ENCODE measurements around the gene UGGT1.

UGGT1 gene

GRCh38 chr2:128164311-128164710 lies 73.3 kb downstream of the UGGT1 start:
- no peak overlapping the region for H3K27ac ChIP-seq (ENCODE audit: low read length)
- H3K27me3 ChIP-seq (ENCODE audit: insufficient read depth, low read length, poor library complexity): no peaks in the 10 kb centered on the region
- TF ChIP-seq CTCF (IDR thresholded peaks at IDR 0.05; ENCODE audit: borderline replicate concordance, extremely low read depth, low read length, poor library complexity, severe bottlenecking) (no peak), EZH2 (IDR thresholded peaks at IDR 0.05; ENCODE audit: borderline replicate concordance, low read depth, low read length, severe bottlenecking) (no peak)
- H3K9me3 ChIP-seq (ENCODE audit: insufficient read depth, low read length, severe bottlenecking): no peaks in the 10 kb centered on the region
- H3K79me2 ChIP-seq (ENCODE audit: insufficient read depth, low read length): no peaks in the 10 kb centered on the region
- H3K36me3 ChIP-seq (ENCODE audit: insufficient read depth, low read length): peaks cover 92% of the 10 kb centered on the region
- H2AFZ ChIP-seq (ENCODE audit: low read depth, low read length): no peak overlapping the region
- no peak overlapping the region for H3K4me3 ChIP-seq (ENCODE audit: low read depth in 1 of 2, low read length in 2 of 2)
- H4K20me1 ChIP-seq (ENCODE audit: insufficient read depth, low read length): no peaks in the 10 kb centered on the region
- H3K4me2 ChIP-seq (ENCODE audit: insufficient read depth, low read length): no peak overlapping the region
- H3K4me1 ChIP-seq (ENCODE audit: insufficient read depth, low read length): no peaks in the 10 kb centered on the region
- DNase-seq: no peak
- ATAC-seq (ENCODE audit: insufficient read depth, low read depth): no peak
- H3K9ac ChIP-seq (ENCODE audit: low read depth, low read length): no peak overlapping the region

GRCh38 chr2:128166746-128167353 lies 75.8 kb downstream of the UGGT1 start:
- Histone ChIP-seq H3K4me2 (ENCODE audit: insufficient read depth, low read length) (no peak overlapping the region), H4K20me1 (ENCODE audit: insufficient read depth, low read length) (no peaks in the 10 kb centered on the region), H3K4me1 (ENCODE audit: insufficient read depth, low read length) (no peaks in the 10 kb centered on the region), H3K79me2 (ENCODE audit: insufficient read depth, low read length) (no peaks in the 10 kb centered on the region), H3K9ac (ENCODE audit: low read depth, low read length) (no peak overlapping the region), H3K9me3 (ENCODE audit: insufficient read depth, low read length, severe bottlenecking) (no peaks in the 10 kb centered on the region), H2AFZ (ENCODE audit: low read depth, low read length) (no peak overlapping the region), H3K36me3 (ENCODE audit: insufficient read depth, low read length) (peaks cover 94% of the 10 kb centered on the region), H3K27me3 (ENCODE audit: insufficient read depth, low read length, poor library complexity) (no peaks in the 10 kb centered on the region), H3K4me3 (ENCODE audit: low read depth in 1 of 2, low read length in 2 of 2) (no peak overlapping the region), H3K27ac (ENCODE audit: low read length) (no peak overlapping the region)
- TF ChIP-seq EZH2 (IDR thresholded peaks at IDR 0.05; ENCODE audit: borderline replicate concordance, low read depth, low read length, severe bottlenecking) (no peak), CTCF (IDR thresholded peaks at IDR 0.05; ENCODE audit: borderline replicate concordance, extremely low read depth, low read length, poor library complexity, severe bottlenecking) (no peak)
- DNase-seq (no peak), ATAC-seq (ENCODE audit: insufficient read depth, low read depth) (no peak)

GRCh38 chr2:128169094-128169493 lies 78.1 kb downstream of the UGGT1 start:
- H4K20me1 ChIP-seq (ENCODE audit: insufficient read depth, low read length): no peaks in the 10 kb centered on the region
- H3K9me3 ChIP-seq (ENCODE audit: insufficient read depth, low read length, severe bottlenecking): no peaks in the 10 kb centered on the region
- no peak overlapping the region for H3K27ac ChIP-seq (ENCODE audit: low read length)
- H3K4me1 ChIP-seq (ENCODE audit: insufficient read depth, low read length): no peaks in the 10 kb centered on the region
- H3K4me3 ChIP-seq (ENCODE audit: low read depth in 1 of 2, low read length in 2 of 2): no peak overlapping the region
- H3K9ac ChIP-seq (ENCODE audit: low read depth, low read length): no peak overlapping the region
- no peak overlapping the region for H3K4me2 ChIP-seq (ENCODE audit: insufficient read depth, low read length)
- H3K79me2 ChIP-seq (ENCODE audit: insufficient read depth, low read length): no peaks in the 10 kb centered on the region
- no peak overlapping the region for H2AFZ ChIP-seq (ENCODE audit: low read depth, low read length)
- DNase-seq: no peak
- no peaks in the 10 kb centered on the region for H3K27me3 ChIP-seq (ENCODE audit: insufficient read depth, low read length, poor library complexity)
- ATAC-seq (ENCODE audit: insufficient read depth, low read depth): no peak
- peaks cover 98% of the 10 kb centered on the region for H3K36me3 ChIP-seq (ENCODE audit: insufficient read depth, low read length)
- no peak for TF ChIP-seq CTCF (IDR thresholded peaks at IDR 0.05; ENCODE audit: borderline replicate concordance, extremely low read depth, low read length, poor library complexity, severe bottlenecking)
- no peak for TF ChIP-seq EZH2 (IDR thresholded peaks at IDR 0.05; ENCODE audit: borderline replicate concordance, low read depth, low read length, severe bottlenecking)
